Coronary artery (tissue), 2 donors: ENCODE measurements around the gene ANKS1B.
A peak's percentile ranks its signal among the peaks of the same experiment; 100 is the strongest.

Experiments used
- DNase-seq: peaks from one replicate; pipeline ENCODE4 v3.0.0-alpha.2; 2017; ENCODE audit warnings: low spot score
- H3K27ac ChIP-seq, 2 donors: fragments of 200-600 bp; sonication (generic); one replicate each; pipeline ENCODE4 v1.5.1; 2016 to 2019
- H3K4me3 ChIP-seq: fragments of 200-600 bp; sonication (generic); 2 replicates; pipeline ENCODE4 v1.5.1; 2016; ENCODE audit warnings: mild to moderate bottlenecking, moderate library complexity
- CTCF ChIP-seq: fragments of 200-600 bp; sonication (generic); IDR thresholded peaks from one replicate; pipeline ENCODE4 v1.5.1; 2019; ENCODE audit warnings: antibody characterized with exemption

ANKS1B gene

GRCh38 chr12:99997806-99998205 lies 13.1 kb upstream of the ANKS1B start:
- no peak for DNase-seq
- TF ChIP-seq CTCF = no peak
- Histone ChIP-seq H3K4me3 (no peak overlapping the region), H3K27ac (no peak overlapping the region)

DNA sequence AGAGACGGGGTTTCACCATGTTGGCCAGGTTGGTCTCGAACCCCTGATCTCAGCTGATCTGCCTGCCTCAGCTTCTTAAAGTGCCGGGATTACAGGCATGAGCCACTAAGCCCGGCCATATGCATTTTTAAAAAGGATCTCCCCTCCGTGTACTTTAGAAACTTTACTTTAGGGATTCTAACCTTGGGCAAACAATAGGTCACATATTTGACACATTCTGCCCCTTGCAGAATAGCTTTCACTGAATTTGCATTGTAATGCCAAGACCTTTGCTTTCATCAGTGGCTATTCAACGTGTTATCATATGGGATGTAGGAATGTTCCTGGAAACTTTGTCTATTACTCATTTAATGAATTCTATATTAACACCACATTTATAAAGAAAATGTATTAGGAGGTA lies 11.4 kb upstream of the ANKS1B start:
- H3K4me3 ChIP-seq = no peak overlapping the region
- H3K27ac ChIP-seq = no peak overlapping the region
- TF ChIP-seq CTCF = no peak
- DNase-seq = no peak

DNA sequence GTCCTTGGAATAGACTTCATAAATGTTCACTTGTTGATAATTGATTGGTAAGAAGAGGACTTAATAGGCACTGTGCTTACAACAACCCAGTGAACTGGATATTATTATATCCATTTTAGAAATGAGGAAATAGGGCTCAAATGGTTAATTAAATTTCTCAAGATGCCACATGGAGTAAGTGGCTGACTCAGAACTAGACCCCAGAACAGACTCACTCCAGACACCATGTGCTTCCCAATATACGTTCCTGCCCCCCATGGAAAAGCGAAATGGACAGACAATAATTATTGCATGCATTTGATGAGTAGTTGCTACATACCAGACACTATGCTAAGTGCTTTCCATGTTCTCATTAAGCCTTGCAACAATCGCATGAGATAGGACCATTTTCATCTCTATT lies 895 bp upstream of the ANKS1B start:
- DNase-seq = no peak
- no peak for TF ChIP-seq CTCF
- Histone ChIP-seq H3K27ac (peak overlapping the region; percentile 82 to 92), H3K4me3 (peak overlapping the region; percentile 74)

GRCh38 chr12:99985129-99985570 lies 414 bp upstream of the ANKS1B start:
- TF ChIP-seq CTCF = no peak
- DNase-seq = no peak
- H3K4me3 ChIP-seq = peak overlapping the region; percentile 74
- peak overlapping the region; percentile 82 to 92 for H3K27ac ChIP-seq

- Histone ChIP-seq H3K27ac (peak overlapping the region; percentile 78 to 92), H3K4me3 (peak overlapping the region; percentile 74)
- no peak for DNase-seq
- TF ChIP-seq CTCF = no peak
Observed at GRCh38 chr12:99983456-99984258, 1.1 kb downstream of the ANKS1B start.

GRCh38 chr12:99981639-99982190 lies 3.0 kb downstream of the ANKS1B start:
- DNase-seq = no peak
- H3K27ac ChIP-seq = no peak overlapping the region
- no peak for TF ChIP-seq CTCF
- H3K4me3 ChIP-seq = no peak overlapping the region

DNA sequence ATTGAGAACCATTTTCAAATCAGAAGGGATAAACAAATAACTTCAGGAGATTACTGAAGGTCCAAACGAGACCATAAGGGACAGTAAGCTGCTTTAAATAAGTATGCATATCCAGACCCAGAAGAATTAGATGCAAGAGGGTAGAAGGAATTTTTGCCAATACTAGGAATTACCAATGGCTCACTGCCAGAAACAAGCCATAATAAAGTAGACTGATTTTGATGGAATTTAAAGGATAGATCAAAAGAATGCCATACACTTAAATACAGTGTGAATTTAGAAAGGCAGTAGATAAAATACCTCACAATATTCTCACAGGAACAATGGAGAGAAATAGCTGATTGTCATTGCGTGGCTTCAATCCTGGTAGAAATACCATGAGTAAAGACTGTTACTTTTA lies 5.3 kb downstream of the ANKS1B start:
- TF ChIP-seq CTCF = no peak
- no peak overlapping the region for H3K27ac ChIP-seq
- H3K4me3 ChIP-seq = no peak overlapping the region
- no peak for DNase-seq
